HG03066 (cell line): Measurements from ENCODE around the gene AGTR1.
"Not testable (repeated sequence)": the region's sequence is repeated elsewhere in the genome, so short reads cannot be mapped to it uniquely, and the experiment has no call there.

Source experiments
- ATAC-seq: cut with Tn5 transposase; IDR thresholded peaks from one replicate; pipeline ENCODE4 v1.9.1; 2021; ENCODE audit warnings: low read depth; ENCODE audit not compliant: unreplicated experiment

The AGTR1 gene

GRCh38 chr3:148717885-148718561 is 20.3 kb downstream of the AGTR1 start:
- ATAC-seq, result no peak

- ATAC-seq, result no peak
Measured at GRCh38 chr3:148718982-148719862, 21.5 kb downstream of the AGTR1 start.

- no peak for ATAC-seq
Measured at GRCh38 chr3:148720873-148721272, 23.2 kb downstream of the AGTR1 start.

GRCh38 chr3:148723631-148724030 is 25.9 kb downstream of the AGTR1 start:
- no peak for ATAC-seq

- ATAC-seq, result no peak
Measured at GRCh38 chr3:148727231-148727630, 29.5 kb downstream of the AGTR1 start.

GRCh38 chr3:148728753-148729152 is 31.1 kb downstream of the AGTR1 start:
- ATAC-seq, result no peak

- no peak for ATAC-seq
Measured at GRCh38 chr3:148729476-148730055, 31.9 kb downstream of the AGTR1 start.

GRCh38 chr3:148730676-148731075 is 33.0 kb downstream of the AGTR1 start:
- no peak for ATAC-seq

DNA sequence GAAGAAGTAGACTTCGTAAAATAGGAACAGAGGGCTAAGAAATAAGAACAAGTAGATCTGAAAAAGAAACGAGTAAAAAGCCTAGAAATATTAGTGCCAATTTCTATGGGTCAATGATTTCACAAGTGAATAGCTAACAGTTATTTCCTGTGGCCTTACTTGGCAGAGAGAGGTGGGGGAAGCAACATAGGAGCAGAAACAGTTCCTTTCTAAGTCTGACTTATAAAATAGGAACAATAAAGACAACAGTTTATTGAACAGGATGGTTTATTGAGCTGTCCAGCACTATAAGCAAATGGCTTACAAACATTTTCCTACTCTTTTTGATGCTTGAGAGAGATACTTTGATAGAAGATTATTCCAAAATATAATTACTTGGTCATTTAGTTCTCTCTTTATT is 37.9 kb downstream of the AGTR1 start:
- ATAC-seq, result no peak

- ATAC-seq, result no peak
Measured at GRCh38 chr3:148736086-148736485, 38.4 kb downstream of the AGTR1 start.

DNA sequence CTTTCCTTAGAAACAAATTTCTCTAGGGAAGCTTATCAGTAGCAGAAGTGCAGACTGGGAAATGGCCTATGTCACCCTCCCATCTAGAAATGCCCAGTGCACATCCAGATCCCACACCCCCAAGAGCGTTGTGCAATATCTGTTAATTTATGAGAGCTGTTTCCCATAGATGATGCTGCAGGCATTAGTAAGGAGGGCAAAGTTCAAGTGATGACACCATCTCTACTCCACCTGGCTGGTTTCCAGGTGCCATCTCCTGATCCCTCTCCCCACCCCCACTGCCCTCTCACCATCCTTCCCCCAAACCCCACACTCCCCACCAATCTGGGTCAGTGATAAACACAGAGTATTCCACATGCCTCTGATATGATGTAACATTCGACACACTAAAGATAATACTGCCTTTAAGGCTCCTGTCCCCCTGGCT is 39.4 kb downstream of the AGTR1 start:
- ATAC-seq, result no peak

- no peak for ATAC-seq
Measured at GRCh38 chr3:148739720-148740119, 42.0 kb downstream of the AGTR1 start.

GRCh38 chr3:148740291-148740690 is 42.6 kb downstream of the AGTR1 start:
- no peak for ATAC-seq

DNA sequence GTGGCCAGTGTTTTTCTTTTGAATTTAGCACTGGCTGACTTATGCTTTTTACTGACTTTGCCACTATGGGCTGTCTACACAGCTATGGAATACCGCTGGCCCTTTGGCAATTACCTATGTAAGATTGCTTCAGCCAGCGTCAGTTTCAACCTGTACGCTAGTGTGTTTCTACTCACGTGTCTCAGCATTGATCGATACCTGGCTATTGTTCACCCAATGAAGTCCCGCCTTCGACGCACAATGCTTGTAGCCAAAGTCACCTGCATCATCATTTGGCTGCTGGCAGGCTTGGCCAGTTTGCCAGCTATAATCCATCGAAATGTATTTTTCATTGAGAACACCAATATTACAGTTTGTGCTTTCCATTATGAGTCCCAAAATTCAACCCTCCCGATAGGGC is 43.5 kb downstream of the AGTR1 start:
- ATAC-seq, result no peak

DNA sequence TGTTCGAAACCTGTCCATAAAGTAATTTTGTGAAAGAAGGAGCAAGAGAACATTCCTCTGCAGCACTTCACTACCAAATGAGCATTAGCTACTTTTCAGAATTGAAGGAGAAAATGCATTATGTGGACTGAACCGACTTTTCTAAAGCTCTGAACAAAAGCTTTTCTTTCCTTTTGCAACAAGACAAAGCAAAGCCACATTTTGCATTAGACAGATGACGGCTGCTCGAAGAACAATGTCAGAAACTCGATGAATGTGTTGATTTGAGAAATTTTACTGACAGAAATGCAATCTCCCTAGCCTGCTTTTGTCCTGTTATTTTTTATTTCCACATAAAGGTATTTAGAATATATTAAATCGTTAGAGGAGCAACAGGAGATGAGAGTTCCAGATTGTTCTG is 44.4 kb downstream of the AGTR1 start:
- ATAC-seq, result no peak

GRCh38 chr3:148746053-148746452 is 48.4 kb downstream of the AGTR1 start:
- ATAC-seq, result no peak

GRCh38 chr3:148748283-148748682 is 50.6 kb downstream of the AGTR1 start:
- ATAC-seq, result no peak

DNA sequence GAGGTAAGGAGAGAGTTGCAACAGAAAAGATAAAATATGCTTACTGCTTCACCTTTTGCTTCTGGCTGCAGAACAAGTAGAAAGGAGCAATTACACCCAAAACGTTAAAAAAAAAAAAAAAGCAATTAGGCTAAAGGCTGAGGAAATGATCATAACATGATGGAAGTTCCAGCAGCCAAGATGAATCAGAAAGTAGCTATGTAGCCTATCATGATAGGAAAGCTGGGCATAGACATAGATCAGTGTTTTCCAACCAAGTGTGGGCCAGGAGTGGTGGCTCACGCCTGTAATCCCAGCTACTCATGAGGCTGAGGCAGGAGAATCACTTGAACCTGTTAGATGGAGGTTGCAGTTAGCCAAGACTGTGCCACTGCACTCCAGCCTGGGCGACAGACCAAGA is 52.6 kb downstream of the AGTR1 start:
- ATAC-seq, result no peak

DNA sequence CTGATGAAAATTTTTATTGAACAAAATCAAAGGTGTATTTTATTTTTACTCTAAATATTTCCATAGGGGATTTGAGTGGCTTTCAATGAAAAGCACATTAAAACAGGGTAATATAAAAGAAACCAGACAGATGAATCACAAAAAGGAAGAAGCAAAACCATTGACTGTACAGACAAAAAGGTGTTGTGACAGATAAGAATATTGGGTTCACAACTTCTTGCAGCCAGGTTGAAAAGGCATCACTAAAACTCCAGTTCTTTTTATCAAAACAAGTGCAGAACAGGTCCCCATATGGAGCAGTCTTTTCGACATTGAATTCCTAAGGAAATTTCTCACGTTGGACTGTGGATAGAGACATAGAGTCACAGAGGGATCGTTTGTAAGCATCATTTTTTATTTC is 53.8 kb downstream of the AGTR1 start:
- no peak for ATAC-seq

- ATAC-seq, result not testable (repeated sequence)
Measured at GRCh38 chr3:148753385-148753784, 55.7 kb downstream of the AGTR1 start.

DNA sequence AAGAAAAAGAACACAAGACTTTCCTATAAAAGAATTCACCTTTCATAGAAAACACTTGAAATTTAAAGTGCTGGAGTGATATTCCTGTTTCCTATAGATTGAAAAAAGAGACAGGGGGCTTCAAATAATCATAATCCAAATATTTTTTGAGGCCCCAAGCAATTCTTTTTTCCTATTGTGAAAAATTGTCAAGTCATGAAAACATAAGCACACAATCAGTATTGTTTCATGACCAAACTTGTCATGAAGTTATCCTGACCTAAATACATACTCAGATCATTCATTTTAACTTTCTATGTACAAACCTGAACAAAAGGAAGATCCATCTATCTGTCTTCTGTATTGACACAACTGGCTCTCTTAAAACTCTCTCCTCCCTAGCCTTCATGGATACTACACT is 57.9 kb downstream of the AGTR1 start:
- no peak for ATAC-seq

- ATAC-seq, result no peak
Measured at GRCh38 chr3:148756311-148756710, 58.6 kb downstream of the AGTR1 start.
